Coronary artery (tissue), 2 donors: Measurements from ENCODE around the gene DGKQ.

ENCODE experiments used
- DNase-seq: peaks from one replicate; pipeline ENCODE4 v3.0.0-alpha.2; 2017; ENCODE audit warnings: low spot score
- H3K27ac ChIP-seq, 2 donors: fragments of 200-600 bp; sonication (generic); one replicate each; pipeline ENCODE4 v1.5.1; 2016 to 2019
- H3K4me3 ChIP-seq: fragments of 200-600 bp; sonication (generic); 2 replicates; pipeline ENCODE4 v1.5.1; 2016; ENCODE audit warnings: mild to moderate bottlenecking, moderate library complexity
- CTCF ChIP-seq: fragments of 200-600 bp; sonication (generic); IDR thresholded peaks from one replicate; pipeline ENCODE4 v1.5.1; 2019; ENCODE audit warnings: antibody characterized with exemption

Gene DGKQ

GRCh38 chr4:911221-911751 is 62.1 kb downstream of the DGKQ start:
- Histone ChIP-seq H3K27ac (no peak overlapping the region), H3K4me3 (no peak overlapping the region)
- DNase-seq = no peak
- no peak for TF ChIP-seq CTCF

GRCh38 chr4:910366-911091 is 62.8 kb downstream of the DGKQ start:
- no peak overlapping the region for H3K4me3 ChIP-seq
- no peak for DNase-seq
- H3K27ac ChIP-seq = no peak overlapping the region
- no peak for TF ChIP-seq CTCF

GRCh38 chr4:909821-910220 is 63.5 kb downstream of the DGKQ start:
- no peak for DNase-seq
- H3K27ac ChIP-seq = no peak overlapping the region
- H3K4me3 ChIP-seq = no peak overlapping the region
- TF ChIP-seq CTCF = no peak

GRCh38 chr4:909131-909571 is 64.2 kb downstream of the DGKQ start:
- no peak overlapping the region for H3K27ac ChIP-seq
- DNase-seq = no peak
- no peak for TF ChIP-seq CTCF
- no peak overlapping the region for H3K4me3 ChIP-seq
